ENCODE data around the gene UBE2U.
"Not testable (repeated sequence)": the region's sequence is repeated elsewhere in the genome, so short reads cannot be mapped to it uniquely, and the experiment has no call there.

Gene UBE2U

DNA sequence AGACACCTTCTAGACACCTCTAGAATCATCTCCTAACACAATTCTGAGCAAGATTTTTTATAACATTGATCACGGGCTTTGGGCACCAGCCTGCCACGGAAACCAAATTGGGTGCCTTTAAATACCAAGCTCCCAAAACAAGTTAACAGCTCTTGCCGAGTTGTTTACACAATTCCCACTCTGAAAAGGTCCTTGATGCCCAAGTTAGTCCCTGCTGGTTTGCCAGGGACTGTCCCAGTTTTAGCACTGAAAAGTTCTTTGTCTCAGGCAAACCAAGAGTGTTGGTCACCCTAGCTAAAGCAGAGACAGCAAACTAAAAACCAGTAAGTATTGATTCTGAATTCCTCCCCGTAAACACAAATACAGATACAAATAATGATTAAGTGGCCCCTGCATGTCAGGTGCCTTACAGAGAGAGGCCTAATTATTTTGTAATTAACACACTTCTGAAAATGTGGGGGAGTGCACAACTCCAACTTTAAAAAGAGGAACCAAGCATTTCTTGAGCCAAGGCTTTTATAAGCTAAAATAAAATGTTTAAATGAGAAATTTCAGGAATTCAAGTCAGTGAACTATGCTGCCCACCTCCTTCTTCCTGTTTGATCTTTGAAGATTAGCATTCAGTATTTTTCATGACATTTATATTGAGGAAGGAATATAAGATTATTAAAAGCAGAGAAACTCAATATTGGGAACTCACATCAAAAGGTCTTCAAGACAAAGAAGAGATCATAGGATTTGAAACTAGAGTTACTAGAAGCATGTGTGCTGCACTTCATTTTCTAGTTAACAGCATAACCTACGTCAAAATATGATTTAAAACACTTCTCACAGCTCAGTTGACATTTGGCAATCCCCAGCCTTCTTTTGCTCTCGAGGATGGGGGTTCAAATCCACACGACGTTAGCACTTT lies 9.0 kb upstream of the UBE2U start:
- DNase-seq (ENCODE audit: low spot score), result no peak

DNA sequence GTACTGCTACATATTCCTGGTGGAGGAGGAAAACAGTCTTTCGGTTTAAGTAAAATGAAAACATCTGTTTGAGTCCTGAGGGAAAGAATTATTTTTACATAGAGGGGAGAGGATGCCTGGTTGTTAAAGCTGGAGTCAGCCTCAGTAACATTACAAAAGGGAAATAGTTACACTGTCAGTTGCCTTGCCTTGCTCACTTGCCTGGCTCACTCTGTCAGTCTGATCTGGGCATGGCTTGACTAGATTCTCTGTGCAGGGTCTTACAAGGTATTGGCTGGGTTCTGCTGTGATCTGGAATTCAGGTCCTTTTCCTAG lies 8.4 kb upstream of the UBE2U start:
- no peak for DNase-seq (ENCODE audit: low spot score)

DNA sequence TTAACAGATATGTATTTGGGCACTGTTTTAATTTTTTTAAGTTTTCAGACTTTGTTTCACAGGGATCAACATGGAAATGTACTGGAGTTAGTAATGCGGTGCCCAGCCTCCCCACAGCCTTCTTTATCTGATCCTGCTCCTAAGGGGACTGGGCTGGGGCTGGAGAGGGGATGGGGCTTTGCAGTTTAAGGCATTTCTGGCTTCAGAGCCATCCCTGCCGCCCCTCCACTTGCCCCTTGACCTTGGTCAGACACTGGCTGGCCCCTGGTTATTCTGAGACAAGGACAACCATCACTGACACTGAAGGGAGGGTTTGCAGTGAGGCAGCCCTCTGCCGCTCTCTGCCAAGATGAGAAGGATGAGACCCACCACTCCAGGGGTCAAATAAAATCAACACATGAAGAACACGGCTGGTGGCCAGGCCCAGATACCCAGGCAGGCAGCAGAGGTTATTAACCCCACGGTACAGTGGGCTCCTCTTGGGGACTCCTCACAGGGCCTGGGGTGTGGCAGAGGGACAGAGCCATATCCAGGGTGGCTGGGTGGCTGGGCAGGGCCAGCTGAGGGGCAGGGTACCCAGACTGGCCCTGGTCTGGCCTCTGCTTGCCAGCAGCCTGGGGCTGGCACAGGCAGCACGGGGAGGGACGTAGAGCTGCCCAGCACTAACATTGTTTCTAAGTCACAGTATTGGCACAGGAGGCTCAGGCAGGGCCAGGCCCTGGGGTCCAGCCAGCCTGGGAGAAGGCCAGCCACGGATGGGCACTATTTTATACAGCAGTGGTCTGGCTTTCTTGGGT lies 7.2 kb upstream of the UBE2U start:
- no peak for DNase-seq (ENCODE audit: low spot score)

DNA sequence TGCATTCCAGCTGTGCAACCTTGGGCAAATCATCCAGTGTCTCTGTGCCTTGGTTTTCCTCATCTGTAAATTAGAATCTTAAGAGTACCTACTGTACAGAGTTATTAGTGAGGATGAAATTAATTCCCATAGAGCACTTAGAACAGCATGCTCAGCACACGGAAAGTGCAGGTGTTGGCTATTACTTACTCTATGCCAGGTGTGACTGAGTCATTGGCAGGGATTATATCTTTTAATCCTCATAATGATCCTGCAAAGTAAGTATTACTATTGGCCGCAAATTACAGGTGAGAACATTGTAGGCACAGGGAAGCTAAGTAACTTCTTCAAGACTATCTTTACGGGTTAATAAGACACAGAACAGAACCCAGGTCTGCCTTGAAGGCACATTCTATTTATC lies 6.3 kb upstream of the UBE2U start:
- no peak for DNase-seq (ENCODE audit: low spot score)

DNA sequence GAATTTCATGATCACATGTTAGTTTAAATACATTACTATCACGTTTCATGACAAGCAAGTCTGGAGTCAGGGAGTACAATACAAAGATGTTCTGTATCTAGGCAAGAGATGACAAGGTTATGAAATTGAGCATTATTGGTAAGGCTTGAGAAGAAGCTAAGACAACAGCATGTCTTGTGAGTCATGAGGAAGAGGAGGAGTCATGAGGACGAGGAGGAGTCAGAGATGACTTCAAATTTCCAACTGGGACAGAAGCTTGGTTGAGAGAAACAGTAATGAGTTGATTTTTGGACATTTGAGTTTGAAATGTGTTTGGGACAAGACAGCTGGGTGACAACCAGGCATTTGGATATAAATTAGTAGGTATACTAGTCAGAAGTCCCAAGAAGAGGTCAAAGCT lies 4.3 kb upstream of the UBE2U start:
- no peak for DNase-seq (ENCODE audit: low spot score)

DNA sequence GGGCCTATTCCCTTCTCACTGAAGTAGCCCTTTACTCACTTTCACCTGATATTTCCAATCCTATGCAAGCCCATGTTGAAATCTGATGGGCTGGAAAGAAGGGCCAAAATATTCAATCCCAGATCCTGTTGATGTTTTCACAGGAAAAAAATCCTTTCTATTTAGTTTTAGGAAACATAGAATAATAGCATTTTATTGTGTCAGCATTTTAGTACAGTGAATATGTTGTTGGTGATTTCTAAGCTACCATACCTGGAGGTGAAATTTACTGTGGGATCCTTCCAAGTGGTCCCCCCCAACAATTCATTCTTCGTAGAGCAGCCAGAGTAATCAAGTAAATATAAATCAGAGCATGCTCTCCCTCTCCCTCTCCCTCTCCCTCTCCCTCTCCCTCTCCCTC lies 3.4 kb upstream of the UBE2U start:
- DNase-seq (ENCODE audit: low spot score), result no peak

DNA sequence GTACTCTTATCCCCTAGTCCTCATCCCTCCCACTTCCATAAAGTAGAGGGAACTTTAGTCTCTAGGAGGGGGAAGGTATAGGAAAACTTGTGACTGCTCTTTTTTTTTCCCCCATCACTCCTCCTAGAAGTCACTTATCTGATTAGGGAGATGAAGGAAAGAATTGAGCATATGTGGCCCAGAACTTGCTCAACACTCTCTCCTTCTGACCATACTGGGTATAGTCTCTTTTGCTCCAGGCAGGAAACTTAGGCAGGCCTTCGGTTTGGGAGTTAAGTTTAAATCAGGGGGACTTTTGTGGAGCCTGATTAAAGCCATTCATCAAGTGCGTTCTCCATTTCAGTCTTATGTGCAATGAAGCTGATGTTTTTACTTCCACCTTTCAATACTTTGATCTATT lies 5.8 kb downstream of the UBE2U start:
- DNase-seq (ENCODE audit: low spot score), result no peak

DNA sequence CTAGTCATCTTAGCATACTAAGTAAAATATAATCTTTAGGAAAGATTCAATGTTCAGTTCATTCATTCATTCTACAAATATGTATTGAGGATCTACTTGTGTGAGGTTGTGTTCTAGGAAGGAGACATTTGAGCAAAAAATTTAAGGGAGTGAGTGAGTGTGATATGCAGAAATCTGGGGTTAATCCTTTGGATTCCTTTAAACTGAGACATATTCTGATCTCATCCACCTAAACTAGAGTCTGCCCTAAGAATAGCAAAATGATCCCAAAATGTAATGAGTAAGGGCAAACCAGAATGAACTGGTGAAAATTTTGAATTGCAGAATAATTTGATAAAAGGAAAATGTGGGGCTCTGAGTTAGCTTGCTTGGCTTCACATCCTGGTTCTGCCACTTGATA lies 8.6 kb downstream of the UBE2U start:
- DNase-seq (ENCODE audit: low spot score), result no peak

DNA sequence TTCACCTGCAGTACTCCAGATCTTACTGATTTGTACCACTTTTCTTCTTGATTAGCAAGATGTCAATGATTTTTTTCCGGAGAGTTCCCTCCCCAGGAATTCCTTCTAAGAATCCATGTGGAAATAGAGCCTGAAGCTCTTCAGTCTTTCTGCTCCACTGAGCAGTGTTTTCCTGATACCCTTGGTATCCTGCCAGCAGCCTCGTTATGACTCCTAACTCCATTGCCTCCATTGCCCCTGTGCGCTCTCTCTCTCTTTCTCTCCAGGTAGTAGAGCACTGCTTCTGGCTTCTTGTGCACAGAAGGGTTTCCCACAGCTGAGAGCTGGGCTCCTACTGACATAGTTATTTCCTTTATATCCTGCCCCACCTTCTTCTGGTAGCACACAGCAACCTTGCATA lies 12.2 kb downstream of the UBE2U start:
- no peak for DNase-seq (ENCODE audit: low spot score)

DNA sequence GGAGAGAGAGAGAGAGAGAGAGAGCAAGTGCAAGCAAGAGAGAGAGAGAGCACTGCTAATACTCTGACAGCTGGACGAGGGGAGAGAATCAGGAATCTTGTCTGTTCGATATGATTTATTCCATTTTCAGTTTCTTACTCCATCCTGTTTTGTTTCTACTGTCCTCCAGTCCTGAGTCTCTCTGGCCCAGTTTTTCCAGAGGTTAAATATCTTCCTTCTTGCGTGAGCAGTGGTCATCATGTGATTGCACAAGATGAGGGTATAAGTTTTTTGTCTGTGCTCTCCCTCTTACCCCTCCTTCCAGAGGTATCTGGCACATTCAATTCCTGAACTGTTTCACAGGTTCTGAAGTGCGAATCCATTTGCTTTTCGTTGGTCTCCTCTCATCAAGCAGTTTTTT lies 16.8 kb downstream of the UBE2U start:
- no peak for DNase-seq (ENCODE audit: low spot score)

DNA sequence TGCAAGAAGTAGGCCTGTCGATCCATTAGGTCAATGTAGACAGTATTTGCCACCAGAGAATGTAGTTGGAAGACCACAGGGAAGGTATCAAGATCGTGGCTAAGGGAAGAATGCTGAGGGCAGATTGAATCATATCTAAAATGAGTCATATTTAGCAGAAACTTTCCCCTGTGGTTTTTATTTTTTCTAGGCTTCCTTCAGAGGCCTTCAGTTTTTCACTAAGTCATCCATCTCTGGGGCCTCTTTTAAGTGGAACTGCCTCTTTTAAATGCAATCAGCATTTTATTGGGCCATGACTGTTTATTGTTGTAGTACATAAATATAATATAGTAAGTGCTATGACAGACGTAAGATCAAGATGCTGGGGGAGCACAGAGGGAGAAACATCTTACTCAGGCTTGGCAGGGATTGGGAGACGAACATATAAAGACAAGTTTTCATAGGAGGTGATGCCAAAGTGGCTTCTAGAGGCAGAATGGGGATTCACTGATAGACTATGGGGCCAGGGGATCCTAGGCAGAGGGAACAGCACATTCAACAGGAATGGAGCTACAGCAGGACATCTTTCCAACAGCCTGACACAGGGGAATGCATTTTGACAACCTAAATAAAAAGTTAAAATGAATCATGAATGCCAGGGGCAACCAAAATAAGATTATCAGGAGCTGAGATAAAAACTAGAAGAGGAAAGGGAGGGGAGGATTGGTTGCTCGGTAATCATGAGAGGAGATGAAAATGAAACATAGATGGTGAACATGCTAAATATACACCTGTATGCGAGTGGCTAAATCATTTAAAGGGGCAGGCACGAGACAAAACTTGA lies 20.1 kb downstream of the UBE2U start:
- no peak for DNase-seq (ENCODE audit: low spot score)

DNA sequence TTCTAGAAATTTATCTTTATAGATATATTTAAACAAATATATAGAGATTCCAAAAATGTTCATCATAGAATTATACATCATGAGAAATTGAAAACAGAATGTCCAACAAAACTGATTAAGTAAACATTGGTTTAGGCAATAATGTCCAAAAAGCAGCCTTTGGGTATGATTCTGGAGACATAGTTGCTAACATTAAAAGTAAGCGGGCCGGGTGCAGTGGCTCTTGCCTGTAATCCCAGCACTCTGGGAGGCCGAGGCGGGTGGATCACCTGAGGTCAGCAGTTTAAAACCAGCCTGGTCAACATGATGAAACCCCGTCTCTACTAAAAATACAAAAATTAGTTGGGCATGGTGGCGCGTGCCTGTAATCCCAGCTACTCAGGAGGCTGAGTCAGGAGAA lies 20.8 kb downstream of the UBE2U start:
- not testable (repeated sequence) for DNase-seq (ENCODE audit: low spot score)

DNA sequence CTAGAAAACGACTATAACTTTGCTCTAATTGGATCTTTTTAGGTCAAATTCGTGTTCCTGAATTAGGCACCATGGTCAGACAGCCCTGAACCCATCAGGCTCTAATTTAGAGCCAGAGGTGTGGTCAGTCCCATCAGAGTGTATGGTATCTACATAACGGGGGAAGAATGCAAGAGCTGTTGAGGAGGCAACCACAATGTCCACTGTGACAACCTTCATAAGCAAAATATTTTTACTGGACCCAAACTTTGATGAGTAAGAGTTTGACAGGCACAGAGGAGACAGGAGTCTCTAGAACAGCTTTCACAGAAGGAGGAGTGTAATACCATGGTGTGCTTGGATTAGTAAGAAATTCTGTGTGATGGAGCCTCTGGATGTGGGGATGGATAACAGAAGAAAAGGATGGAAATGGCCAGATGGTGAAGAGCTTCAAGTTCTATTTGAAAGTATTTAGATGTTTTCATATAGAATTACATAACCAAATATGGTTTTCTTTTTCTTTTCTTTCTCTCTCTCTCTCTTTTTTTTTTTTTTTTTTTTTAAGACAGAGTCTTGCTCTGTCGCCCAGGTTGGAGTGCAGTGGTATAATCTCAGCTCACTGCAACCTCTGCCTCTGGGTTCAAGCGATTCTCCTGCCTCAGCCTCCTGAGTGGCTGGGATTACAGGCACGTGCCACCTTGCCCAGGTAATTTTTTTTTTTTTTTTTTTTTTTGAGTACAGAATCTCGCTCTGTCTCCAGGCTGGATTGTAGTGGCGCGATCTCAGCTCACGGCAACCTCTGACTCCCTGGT lies 24.9 kb downstream of the UBE2U start:
- no peak for DNase-seq (ENCODE audit: low spot score)

DNA sequence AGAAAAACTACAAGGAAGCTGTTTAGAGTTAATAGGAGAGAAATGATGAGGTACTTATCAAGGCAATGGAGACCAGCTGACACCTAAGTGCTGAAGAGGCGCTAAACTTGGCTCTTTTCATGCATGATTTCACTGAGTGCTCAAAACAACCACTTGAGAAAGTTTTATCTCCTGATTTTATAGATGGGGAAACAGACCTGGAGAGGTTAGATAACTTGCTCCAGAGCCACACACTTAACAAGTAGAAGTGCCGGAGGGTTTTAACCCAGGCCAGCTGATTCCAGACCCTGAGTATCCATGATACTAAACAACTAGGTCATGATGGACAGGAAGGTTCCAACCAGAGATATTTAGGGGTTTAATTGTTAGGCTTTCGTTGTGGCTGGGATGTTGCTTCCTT lies 25.9 kb downstream of the UBE2U start:
- no peak for DNase-seq (ENCODE audit: low spot score)

DNA sequence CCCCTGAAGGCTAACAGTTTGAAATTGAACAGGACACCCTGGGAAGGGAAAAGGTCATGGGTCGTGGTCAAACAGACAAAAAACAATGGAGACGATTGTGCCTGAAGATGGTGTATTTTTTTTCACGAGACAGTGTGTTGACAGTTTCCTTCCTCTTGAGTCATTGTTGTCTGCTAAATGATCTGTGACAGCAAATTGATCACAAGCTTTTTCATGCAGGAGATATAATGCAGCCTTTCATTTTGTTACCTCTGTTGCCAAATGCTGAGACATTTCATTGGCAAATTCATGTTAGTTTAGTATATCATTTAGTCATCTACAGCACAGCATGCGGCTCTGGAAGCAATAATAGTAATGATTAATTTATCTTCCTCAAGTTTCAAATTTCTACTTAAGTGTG lies 27.7 kb downstream of the UBE2U start:
- DNase-seq (ENCODE audit: low spot score), result no peak

DNA sequence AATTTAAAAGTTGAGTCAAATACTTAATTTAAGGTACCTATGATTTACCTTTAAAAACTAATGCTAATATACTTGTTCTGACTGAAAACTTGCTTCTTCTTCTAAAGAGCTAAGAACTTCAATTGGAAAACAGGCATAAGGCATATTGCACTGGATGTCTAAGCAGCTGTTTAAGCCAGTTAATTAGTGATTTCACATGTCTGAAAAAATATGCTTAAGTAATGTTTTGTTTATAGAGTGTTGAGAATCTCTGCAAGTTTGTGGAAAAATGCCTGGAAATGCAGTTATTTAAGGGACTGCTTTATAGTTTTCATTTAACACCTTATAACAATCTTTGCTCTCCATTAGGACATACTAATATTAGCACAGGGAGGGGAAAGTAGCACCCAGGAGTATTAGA lies 28.2 kb downstream of the UBE2U start:
- no peak for DNase-seq (ENCODE audit: low spot score)

DNA sequence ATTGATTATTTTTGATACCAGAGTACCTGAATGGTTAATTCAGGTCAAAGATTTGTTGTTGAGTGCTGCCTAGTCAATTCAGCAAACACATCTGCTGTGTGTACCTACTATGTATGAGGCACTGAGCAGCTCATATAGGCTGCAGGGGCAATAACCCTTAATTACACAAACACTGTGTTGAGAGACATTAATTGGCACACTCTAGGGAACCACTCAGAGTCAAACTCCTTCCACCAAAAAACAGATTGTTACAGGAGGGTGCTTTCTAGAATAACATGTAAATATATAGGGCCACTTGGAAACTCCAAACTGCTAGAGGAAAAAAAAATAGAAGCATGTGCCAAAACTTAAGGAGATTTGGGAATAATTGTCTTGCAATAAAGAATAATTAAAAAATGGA lies 31.3 kb downstream of the UBE2U start:
- no peak for DNase-seq (ENCODE audit: low spot score)

DNA sequence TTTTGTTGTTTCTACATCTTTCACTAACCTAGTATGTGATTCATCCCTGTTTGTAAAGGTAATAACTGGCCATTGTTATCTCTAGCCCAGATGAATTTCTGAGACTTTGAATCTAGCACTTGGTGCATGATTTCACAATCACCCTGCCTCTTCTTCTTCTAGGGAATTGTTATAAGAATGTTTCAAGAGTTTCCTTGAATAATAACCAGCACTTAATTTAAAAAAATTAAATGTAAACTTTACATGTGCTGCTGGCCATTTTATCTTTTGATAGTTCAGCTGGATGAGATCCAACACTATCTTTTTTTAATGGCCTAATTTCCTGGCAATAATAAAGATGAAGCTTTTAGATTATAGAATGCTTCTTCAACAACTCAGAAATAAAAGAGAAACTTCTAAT lies 31.8 kb downstream of the UBE2U start:
- no peak for DNase-seq (ENCODE audit: low spot score)

DNA sequence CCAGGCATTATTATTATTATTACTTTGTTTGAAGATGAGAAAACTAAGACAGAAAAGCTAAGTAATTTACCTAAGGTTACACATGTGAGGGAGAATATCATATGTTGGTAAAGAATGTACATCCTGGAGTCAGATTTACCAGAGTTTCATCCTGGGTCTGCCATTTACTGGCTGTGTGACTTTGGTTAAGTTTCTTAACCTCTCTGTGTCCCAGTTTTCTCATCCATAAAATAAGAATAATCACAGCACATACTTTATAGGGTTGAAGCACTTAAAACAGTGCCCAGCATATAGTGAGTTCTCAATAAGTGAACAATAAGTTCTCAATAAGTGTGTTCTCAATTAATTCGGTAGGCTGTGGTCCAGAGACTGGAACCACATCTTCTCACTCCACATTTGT lies 32.5 kb downstream of the UBE2U start:
- DNase-seq (ENCODE audit: low spot score), result no peak

DNA sequence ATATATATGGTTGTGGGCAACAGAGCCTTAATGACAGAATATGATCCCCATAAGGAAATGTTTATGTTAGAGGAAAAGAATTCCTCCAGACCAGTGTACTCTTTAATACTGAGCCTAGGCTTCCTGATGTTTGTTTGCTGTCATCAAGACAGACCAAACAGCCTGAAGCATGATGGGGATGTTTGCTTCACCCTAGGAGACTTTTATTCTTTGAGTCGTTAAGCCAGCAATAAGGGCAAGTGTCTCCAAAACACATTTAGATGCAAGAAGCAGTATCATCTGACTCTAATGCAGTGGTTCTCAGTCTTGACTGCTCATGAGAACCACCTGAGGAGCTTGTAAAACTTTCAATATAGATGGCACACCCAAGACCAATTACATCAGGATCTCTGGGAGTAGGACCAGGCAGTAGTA lies 33.1 kb downstream of the UBE2U start:
- no peak for DNase-seq (ENCODE audit: low spot score)

DNA sequence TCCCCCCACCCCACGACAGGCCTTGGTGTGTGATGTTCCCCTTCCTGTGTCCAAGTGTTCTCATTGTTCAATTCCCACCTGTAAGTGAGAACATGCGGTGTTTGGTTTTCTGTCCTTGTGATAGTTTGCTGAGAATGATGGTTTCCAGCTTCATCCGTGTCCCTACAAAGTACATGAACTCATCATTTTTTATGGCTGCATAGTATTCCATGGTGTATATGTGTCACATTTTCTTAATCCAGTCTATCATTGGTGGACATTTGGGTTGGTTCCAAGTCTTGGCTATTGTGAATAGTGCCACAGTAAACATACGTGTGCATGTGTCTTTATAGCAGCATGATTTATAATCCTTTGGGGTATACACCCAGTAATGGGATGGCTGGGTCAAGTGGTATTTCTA lies 36.1 kb downstream of the UBE2U start:
- not testable (repeated sequence) for DNase-seq (ENCODE audit: low spot score)

DNA sequence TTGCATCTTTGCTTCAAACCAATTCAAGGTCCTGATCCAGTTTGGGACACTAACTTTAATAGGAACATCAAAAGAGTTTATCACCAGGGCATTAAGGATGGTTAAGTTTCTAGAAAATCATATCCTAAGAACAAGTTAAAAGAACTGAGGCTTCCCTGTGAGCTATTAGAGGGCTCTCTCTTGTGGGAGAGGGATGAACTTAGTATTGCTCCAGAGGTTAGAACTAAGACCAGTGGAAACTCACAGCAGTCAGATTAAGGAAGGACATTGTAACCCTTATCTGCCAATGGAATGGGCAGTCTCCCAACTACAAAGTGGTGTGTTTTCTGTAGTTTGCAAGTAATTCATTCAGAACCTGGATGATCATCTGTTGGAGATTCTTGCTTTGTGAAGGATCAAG lies 36.8 kb downstream of the UBE2U start:
- no peak for DNase-seq (ENCODE audit: low spot score)
